ENCODE measurements around the gene WFIKKN2. TPM values are rescaled to one million over a fixed set of nuclear protein-coding genes. Genes with fewer than 3 reads are reported as not detected.

The WFIKKN2 gene
- total RNA-seq, 2 donors from 2014 or later: 0.29 to 0.35 TPM

DNA sequence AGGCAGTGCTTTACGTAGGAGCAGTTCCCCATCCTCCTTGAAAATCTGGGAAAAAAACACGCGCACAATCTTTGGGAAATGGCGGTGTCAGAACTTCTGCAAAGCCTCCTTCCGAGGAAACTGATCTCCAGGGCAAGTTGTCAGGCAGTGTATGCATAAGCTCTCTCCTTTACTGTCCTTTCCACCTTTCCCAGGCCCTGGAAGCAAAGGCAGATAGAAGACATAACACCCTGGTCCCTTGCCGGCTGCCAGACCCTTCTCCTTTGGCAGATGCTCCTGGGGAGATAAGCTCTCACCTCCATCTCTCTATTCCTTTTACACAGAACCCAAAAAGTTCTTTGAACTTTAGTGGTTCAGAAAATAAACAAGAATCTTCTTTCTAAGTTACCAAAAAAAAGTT, 18.4 kb downstream of the WFIKKN2 start:
- no peaks in the 10 kb centered on the region for H3K9me3 ChIP-seq (ENCODE audit: control insufficient read depth, low read length)
- H3K36me3 ChIP-seq (ENCODE audit: control insufficient read depth, insufficient read depth, low read length): no peaks in the 10 kb centered on the region
- H3K36me3 Mint-ChIP-seq (ENCODE audit: low read depth): no peaks in the 10 kb centered on the region
- no peak overlapping the region for H3K9ac ChIP-seq (ENCODE audit: extremely low read depth, low read length, poor library complexity, severe bottlenecking)
- no peak overlapping the region for H3K27ac Mint-ChIP-seq
- no peaks in the 10 kb centered on the region for H3K27me3 ChIP-seq (ENCODE audit: control insufficient read depth, insufficient read depth, low read length, poor library complexity, severe bottlenecking)
- no peak overlapping the region for H3K4me3 Mint-ChIP-seq
- no peak overlapping the region for H3K27ac ChIP-seq (ENCODE audit: low read depth, low read length)
- TF ChIP-seq, protein P1, sequence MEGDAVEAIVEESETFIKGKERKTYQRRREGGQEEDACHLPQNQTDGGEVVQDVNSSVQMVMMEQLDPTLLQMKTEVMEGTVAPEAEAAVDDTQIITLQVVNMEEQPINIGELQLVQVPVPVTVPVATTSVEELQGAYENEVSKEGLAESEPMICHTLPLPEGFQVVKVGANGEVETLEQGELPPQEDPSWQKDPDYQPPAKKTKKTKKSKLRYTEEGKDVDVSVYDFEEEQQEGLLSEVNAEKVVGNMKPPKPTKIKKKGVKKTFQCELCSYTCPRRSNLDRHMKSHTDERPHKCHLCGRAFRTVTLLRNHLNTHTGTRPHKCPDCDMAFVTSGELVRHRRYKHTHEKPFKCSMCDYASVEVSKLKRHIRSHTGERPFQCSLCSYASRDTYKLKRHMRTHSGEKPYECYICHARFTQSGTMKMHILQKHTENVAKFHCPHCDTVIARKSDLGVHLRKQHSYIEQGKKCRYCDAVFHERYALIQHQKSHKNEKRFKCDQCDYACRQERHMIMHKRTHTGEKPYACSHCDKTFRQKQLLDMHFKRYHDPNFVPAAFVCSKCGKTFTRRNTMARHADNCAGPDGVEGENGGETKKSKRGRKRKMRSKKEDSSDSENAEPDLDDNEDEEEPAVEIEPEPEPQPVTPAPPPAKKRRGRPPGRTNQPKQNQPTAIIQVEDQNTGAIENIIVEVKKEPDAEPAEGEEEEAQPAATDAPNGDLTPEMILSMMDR (conservative IDR thresholded peaks at IDR 0.05): no peak
- H3K4me1 Mint-ChIP-seq: peaks cover 22% of the 10 kb centered on the region
- DNase-seq: peak; percentile 52
- 80 to 90% methylated on average over 6 of the region's 6 CpGs for WGBS, 2 experiments (ENCODE audit: insufficient coverage in 1 of 2, insufficient read length in 1 of 2)
- H3K9me3 Mint-ChIP-seq: no peaks in the 10 kb centered on the region
- H3K4me1 ChIP-seq (ENCODE audit: control insufficient read depth, insufficient read depth, low read length): peaks cover 4% of the 10 kb centered on the region
- no peaks in the 10 kb centered on the region for H3K27me3 Mint-ChIP-seq (ENCODE audit: insufficient read depth)
- H3K4me3 ChIP-seq (ENCODE audit: low read length): peak overlapping the region; percentile 14

DNA sequence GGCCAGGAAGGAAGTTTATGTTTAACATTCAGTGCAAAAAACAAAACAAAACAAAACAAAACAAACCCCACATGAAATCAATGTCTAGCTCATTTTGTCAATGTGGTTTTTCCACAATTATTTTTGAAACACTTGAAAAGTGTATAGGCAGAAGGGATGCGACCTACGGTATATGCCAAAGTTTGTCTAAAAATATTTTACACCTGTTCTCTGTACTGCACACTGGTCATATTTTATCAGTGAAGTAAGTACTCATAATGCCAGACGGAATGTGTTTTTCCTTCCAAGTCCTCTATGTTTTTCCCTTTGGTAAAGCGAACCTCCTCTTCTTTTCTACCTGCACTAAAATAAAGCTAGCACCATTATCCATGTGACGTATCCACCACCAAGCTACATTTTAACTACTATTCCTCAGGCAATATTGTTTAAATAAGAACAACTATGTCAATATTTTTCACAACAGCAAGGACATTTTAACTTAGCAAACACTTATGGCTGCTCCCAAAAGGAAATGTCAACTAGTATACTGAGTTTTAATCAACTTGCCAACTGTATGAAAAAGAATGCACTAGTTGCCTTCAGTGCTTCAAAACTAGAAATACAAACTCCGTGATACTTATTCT, 20.4 kb downstream of the WFIKKN2 start:
- H3K27ac Mint-ChIP-seq: no peak overlapping the region
- H3K9me3 Mint-ChIP-seq: no peaks in the 10 kb centered on the region
- H3K36me3 Mint-ChIP-seq (ENCODE audit: low read depth): no peaks in the 10 kb centered on the region
- no peak for DNase-seq
- H3K4me1 ChIP-seq (ENCODE audit: control insufficient read depth, insufficient read depth, low read length): peaks cover 4% of the 10 kb centered on the region
- peaks cover 22% of the 10 kb centered on the region for H3K4me1 Mint-ChIP-seq
- no peak overlapping the region for H3K9ac ChIP-seq (ENCODE audit: extremely low read depth, low read length, poor library complexity, severe bottlenecking)
- TF ChIP-seq, protein P1 (conservative IDR thresholded peaks at IDR 0.05): no peak
- no peaks in the 10 kb centered on the region for H3K27me3 Mint-ChIP-seq (ENCODE audit: insufficient read depth)
- H3K9me3 ChIP-seq (ENCODE audit: control insufficient read depth, low read length): no peaks in the 10 kb centered on the region
- H3K36me3 ChIP-seq (ENCODE audit: control insufficient read depth, insufficient read depth, low read length): no peaks in the 10 kb centered on the region
- no peak overlapping the region for H3K4me3 Mint-ChIP-seq
- no peak overlapping the region for H3K4me3 ChIP-seq (ENCODE audit: low read length)
- WGBS, 2 experiments (ENCODE audit: insufficient coverage in 1 of 2, insufficient read length in 1 of 2): 91 to 98% methylated on average over 5 of the region's 6 CpGs
- H3K27me3 ChIP-seq (ENCODE audit: control insufficient read depth, insufficient read depth, low read length, poor library complexity, severe bottlenecking): no peaks in the 10 kb centered on the region
- H3K27ac ChIP-seq (ENCODE audit: low read depth, low read length): no peak overlapping the region

- Mint-ChIP-seq H3K9me3 (no peaks in the 10 kb centered on the region), H3K27ac (no peak overlapping the region), H3K4me3 (no peak overlapping the region), H3K36me3 (ENCODE audit: low read depth) (peaks cover 2% of the 10 kb centered on the region), H3K4me1 (peaks cover 22% of the 10 kb centered on the region), H3K27me3 (ENCODE audit: insufficient read depth) (no peaks in the 10 kb centered on the region)
- no peaks in the 10 kb centered on the region for H3K27me3 ChIP-seq (ENCODE audit: control insufficient read depth, insufficient read depth, low read length, poor library complexity, severe bottlenecking)
- TF ChIP-seq, protein P1 (conservative IDR thresholded peaks at IDR 0.05): no peak
- no peak overlapping the region for H3K4me3 ChIP-seq (ENCODE audit: low read length)
- peaks cover 4% of the 10 kb centered on the region for H3K4me1 ChIP-seq (ENCODE audit: control insufficient read depth, insufficient read depth, low read length)
- 98 to 100% methylated on average over 1 to 2 of the region's 2 CpGs for WGBS, 2 experiments (ENCODE audit: insufficient coverage in 1 of 2, insufficient read length in 1 of 2)
- peaks cover 3% of the 10 kb centered on the region for H3K36me3 ChIP-seq (ENCODE audit: control insufficient read depth, insufficient read depth, low read length)
- H3K27ac ChIP-seq (ENCODE audit: low read depth, low read length): no peak overlapping the region
- H3K9ac ChIP-seq (ENCODE audit: extremely low read depth, low read length, poor library complexity, severe bottlenecking): no peak overlapping the region
- H3K9me3 ChIP-seq (ENCODE audit: control insufficient read depth, low read length): no peaks in the 10 kb centered on the region
- DNase-seq: no peak
Measured at GRCh38 chr17:50856431-50856830, 21.0 kb downstream of the WFIKKN2 start.
